HG02852 (cell line): ENCODE measurements around the gene NRTN.
"Not testable (repeated sequence)": the region's sequence is repeated elsewhere in the genome, so short reads cannot be mapped to it uniquely, and the experiment has no call there.

ENCODE experiments used
- ATAC-seq: cut with Tn5 transposase; IDR thresholded peaks from one replicate; pipeline ENCODE4 v1.9.1; 2021; ENCODE audit warnings: mild to moderate bottlenecking, moderate library complexity; ENCODE audit not compliant: unreplicated experiment

The NRTN gene

GRCh38 chr19:5832527-5833216 lies 27.8 kb downstream of the NRTN start:
- no peak for ATAC-seq

DNA sequence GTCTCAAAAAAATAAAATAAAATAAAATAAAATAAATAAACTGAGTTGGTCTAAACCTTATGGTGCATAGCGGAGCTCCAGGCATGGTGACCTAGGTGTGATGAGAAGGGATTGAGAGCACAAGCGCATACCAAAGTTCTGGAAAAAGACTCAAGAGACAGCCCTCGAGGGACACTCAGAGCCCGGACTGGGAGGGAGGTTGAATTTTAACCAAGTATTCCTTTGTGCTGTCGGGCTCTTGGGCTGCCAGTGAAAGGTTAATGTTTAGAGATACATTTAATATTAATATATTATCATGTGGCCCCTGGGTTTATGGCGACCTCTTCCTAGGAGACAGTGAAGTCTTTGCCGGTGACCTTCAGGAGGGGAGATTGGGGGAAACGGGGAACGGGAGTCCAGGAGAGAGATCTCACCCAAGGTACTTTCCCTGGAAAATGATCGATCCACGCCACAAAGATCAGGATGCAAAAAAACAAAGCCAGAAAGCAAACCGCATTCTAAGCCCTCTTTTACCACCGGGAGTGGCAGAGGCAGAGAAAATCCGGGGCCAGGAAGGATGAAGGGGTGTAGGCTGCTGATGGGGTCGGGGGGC lies 33.0 kb downstream of the NRTN start:
- ATAC-seq, result no peak

DNA sequence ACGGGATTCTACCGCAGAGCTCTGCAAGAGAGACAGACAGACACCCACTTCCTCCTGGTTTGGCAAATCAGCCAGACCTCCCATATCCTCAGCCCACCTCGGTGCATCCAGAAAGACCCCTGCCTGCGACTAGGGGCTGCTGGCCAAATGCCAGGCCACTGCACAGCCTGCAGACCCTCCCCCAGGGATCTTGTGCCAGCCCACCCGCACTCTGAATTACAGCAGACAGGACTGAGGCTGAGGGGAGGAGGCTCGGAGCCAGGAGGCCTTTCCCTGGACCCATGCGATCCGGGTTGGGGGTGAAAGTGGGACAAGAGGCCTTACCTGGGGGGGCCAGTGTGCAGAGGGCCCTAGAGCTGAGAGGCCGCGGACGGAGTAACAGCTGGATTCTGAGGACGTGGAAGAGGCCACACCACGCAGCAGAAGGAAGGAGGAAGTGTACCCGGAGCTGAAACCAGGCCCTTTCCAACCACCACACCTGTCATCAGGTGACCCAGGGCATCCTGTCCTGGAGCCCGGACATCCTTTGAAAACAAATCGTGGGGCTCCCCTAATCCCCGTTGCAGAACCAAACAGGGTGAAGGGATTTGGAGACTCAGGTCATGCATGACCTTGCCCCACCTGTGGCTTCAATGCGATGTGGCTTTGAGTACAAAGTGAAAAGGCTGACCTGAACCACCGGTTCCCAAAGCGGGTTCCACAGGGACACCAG lies 33.6 kb downstream of the NRTN start:
- no peak for ATAC-seq

DNA sequence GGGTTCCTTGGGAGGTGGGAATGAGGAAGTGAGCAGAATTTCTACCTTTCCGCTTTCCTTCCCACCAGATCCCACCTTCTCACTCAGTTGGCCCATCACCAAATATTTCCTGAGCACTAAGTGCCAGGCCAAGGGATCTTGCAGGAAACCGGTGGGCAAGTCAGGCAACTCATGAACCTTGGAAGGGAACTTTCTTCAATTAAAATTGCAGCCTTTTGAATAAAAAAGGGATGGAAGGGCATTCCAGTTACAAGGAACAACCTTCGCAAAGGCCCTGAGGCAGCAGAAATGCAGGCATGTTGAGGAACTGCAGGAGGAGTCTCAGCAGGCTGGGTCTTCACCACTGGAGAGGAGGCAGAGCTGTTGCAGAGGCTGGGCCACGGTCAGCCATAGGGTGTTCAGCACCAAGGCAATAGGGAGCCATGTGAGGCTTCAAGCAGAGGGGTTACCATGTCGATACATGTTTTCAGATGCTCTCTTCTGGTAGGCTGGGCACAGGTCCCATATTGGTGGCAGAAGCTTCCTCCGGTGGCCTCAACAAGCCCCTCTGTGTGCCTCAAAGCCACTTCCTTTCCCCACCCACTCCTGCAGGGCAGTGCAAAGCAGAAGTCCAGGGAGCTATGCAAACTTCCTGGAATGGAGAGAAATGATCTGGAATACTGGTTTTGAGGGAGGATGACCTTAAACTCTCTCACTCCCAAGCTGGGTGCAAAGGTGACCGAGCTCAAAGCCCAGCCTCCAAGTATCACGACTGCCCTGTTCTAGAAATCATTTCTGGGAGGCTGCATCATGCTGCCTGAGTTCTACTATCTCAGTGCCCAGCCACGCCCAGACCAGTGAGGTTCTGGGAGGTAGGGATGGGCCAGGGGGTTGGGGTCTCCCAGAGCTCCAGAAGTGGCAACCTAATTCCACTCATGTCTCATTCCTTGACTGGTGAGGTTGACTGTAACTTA lies 34.5 kb downstream of the NRTN start, which contains the start of gene FUT6:
TSS of gene FUT6 (minus strand) at position 638 of the 953 bp plus-strand sequence. CDS start 7,135 bp downstream, outside the sequence.
- no peak for ATAC-seq

- not testable (repeated sequence) for ATAC-seq
Observed at GRCh38 chr19:5841735-5842111, 36.9 kb downstream of the NRTN start.

DNA sequence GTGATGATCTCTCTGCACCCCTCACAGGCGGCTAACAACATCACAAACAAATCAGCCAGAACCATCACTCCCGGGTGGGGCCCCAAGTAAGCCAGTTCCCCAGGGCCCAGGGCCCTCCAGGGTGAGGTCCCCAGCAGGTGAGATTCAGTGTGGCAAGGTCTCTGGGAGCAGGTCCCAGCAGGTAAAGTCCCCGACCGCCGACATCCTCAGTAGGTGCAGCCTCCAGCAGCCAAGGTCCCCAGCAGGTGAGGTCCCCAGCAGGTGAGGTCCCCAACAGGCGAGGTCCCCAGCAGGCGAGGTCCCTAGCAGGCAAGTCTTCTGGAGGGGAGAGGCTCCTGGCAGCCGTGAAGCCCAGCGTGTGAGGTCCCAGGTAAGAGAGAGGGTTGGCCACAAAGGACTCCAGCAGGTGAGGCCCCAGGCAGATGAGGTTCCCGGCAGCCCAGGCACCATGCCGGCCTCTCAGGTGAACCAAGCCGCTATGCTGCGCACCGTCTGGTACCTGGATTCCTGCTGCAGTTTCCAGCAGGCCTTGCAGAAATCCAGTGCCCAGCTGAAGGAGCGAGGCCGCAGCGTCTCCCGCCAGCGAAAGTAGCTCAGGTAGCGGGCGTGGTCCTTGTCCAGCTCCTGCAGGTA lies 38.5 kb downstream of the NRTN start:
- ATAC-seq, result no peak

- ATAC-seq, result no peak
Observed at GRCh38 chr19:5844456-5845433, 39.9 kb downstream of the NRTN start.

- ATAC-seq, result not testable (repeated sequence)
Observed at GRCh38 chr19:5847846-5848245, 43.0 kb downstream of the NRTN start.

- ATAC-seq, result not testable (repeated sequence)
Observed at GRCh38 chr19:5848621-5849020, 43.8 kb downstream of the NRTN start.

GRCh38 chr19:5850189-5850588 lies 45.3 kb downstream of the NRTN start:
- no peak for ATAC-seq

GRCh38 chr19:5850743-5851293 lies 46.0 kb downstream of the NRTN start:
- ATAC-seq, result no peak

GRCh38 chr19:5851302-5851701 lies 46.4 kb downstream of the NRTN start, which contains the start of gene FUT3:
TSS of gene FUT3 (minus strand) at chr19:5851449.
- ATAC-seq, result no peak

- ATAC-seq, result not testable (repeated sequence)
Observed at GRCh38 chr19:5854121-5854520, 49.3 kb downstream of the NRTN start.

DNA sequence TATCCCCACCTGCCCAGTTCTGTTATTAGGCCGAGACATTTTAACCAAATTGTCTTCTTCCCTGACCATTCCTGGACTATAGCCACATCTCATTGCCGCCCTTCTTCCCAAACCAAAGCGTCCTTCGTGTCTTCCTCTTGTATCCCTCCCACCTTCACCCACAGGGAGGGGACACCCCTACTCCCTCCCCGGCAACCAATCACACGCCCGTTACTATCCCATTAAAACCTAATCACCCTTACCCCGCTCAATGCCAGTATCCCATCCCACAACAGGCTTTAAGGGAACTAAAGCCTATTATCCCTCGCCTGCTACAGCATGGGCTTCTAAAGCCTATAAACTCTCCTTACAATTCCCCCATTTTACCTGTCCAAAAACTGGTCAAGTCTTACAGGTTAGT lies 50.3 kb downstream of the NRTN start:
- ATAC-seq, result not testable (repeated sequence)

- no peak for ATAC-seq
Observed at GRCh38 chr19:5857203-5858081, 52.6 kb downstream of the NRTN start.

DNA sequence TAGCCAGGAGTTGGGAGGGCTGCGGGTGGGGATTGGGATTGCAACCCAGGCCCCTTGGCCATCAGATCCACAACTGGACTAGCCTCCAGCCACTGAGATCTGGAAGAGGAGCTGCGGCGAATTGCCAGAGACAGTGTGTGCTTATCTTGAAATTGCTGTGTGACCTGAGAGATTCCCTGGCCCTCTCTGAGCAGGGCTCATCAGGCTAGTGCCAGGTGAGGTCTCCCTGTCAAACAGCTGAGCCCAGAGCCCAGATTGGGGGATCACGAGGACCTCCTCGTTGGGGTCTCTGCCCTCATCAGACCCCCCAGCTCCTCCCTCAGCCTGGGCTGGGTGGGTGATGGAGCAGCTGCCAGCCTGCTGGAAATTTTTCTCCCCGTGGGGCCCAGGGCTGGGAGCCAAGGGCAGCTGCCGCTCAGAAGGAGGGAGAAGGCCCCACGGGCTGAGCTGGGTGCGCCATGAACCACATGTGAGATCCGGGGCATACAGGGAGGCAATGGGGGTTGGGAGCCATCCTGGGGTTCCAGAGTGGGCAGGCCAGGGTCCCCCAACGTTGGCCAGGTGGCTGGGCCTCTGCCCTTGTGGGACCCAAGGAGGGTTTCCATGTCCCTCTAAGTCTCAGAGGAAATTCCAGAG lies 58.3 kb downstream of the NRTN start:
- no peak for ATAC-seq

DNA sequence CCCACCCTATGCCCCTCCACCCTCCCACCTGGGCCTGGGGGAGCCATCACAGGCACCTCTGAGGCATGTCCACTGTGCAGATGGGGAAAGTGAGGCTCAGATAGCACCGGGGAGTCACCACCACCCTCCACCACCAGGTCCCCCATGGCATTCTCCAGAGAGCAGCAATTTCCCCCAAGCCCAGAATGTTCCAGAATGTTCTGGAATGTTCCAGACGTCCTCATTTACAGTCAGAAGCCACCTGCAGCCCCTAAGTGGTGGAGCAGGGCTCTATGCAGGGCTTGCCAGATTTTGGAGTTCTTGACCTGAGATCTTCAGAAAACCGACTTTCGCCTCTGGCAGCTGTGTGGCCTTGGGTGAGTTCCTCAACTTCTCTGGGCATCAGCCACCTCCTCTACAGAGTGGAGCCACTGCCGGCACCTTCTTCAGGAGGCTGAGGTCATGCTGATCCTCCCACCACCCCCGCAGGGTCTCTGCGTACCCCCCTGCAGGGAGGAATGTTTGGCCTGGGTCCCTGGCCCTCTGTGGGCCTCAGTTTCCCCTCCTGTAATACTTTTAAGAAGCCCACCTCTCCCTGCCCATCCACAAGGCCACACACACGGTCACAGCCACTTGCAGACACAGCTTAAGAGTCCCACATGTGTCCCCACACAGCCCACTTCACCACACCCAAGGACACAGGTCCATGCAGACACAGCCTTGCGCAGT lies 59.3 kb downstream of the NRTN start:
- no peak for ATAC-seq
